Motor neuron (in vitro differentiated cells): Measurements from ENCODE around the gene CACNA2D1. TPM values are rescaled to one million over a fixed set of nuclear protein-coding genes. Genes with fewer than 3 reads are reported as not detected.
"Not testable (repeated sequence)": the region's sequence is repeated elsewhere in the genome, so short reads cannot be mapped to it uniquely, and the experiment has no call there.

Experiments
- ATAC-seq, 8 experiments: fragments of 200-7000 bp; cut with Tn5 transposase; replicated peaks in 6 of 8; 2 replicates each; pipeline ENCODE4 v1.8.0; 2021; ENCODE audit warnings: mild to moderate bottlenecking in 8 of 8, moderate library complexity in 8 of 8
- H3K27ac ChIP-seq, 2 donors: fragments of 250-450 bp; sonication (Bioruptor Pico); 2 replicates each; pipeline ENCODE4 v1.9.0; 2021; ENCODE audit warnings: antibody characterized with exemption in 2 of 2, mild to moderate bottlenecking in 2 of 2, moderate library complexity in 1 of 2
- H3K4me1 ChIP-seq, 2 donors: fragments of 250-450 bp; sonication (Bioruptor Pico); replicated peaks in 1 of 2; 2 replicates each; pipeline ENCODE4 v1.6.1; 2021; ENCODE audit warnings: antibody characterized with exemption in 2 of 2, mild to moderate bottlenecking in 2 of 2, moderate library complexity in 1 of 2
- H3K4me3 ChIP-seq, 5 donors: fragments of 250-450 bp; sonication (Bioruptor Pico); 2 replicates each; pipeline ENCODE4 v1.9.0; 2021; ENCODE audit warnings: antibody characterized with exemption in 5 of 5, mild to moderate bottlenecking in 5 of 5, moderate library complexity in 4 of 5
- WGBS, 10 experiments: fragments of 450-650 bp; shearing (Covaris generic); methylation state at CpG; one replicate each; pipeline ENCODE4 v1.0.0; 2022; 5-methylcytosine and 5-hydroxymethylcytosine counted together
- in situ Hi-C, 9 experiments: fragments of 400-800 bp; cut with MboI; loops; one replicate each; pipeline ENCODE4 v1.15.0; 2021; ENCODE audit warnings: low sequenced_read_pairs in 9 of 9, low pct_unique_long_range_greater_than_20kb in 2 of 9; ENCODE audit not compliant: unreplicated experiment in 9 of 9
- total RNA-seq, 8 experiments: library from RNA; unstranded; fragments of 300-600 nt; gene quantifications; 2 replicates each; pipeline versions ENCODE4 v1.2.3 to v1.2.4, GENCODE V29; 2022

Gene CACNA2D1
- total RNA-seq, 8 experiments from 2014 or later, result 9.7 to 72.9 (median 27.1) TPM

- H3K4me3 ChIP-seq, result no peak overlapping the region
- in situ Hi-C loops, result loop anchor here in 3 of 9 experiments (10.0 to 25.0 kb wide), 3 partner anchors 503 to 528 kb away; no protein-coding TSS in a partner anchor
- no peak overlapping the region for H3K27ac ChIP-seq
- WGBS, 10 experiments, result 56 to 100% (median 90%) methylated on average over 1 to 2 of the region's 2 CpGs
- no peaks in the 10 kb centered on the region for H3K4me1 ChIP-seq
- ATAC-seq, result no peak
These were observed 427.8 kb downstream of the CACNA2D1 start for GRCh38 chr7:82015751-82016150.

- not testable (repeated sequence) for H3K4me1 ChIP-seq, H3K4me3 ChIP-seq, ATAC-seq, H3K27ac ChIP-seq
- in situ Hi-C loops, result loop anchor here in 3 of 9 experiments (10.0 to 25.0 kb wide), 3 partner anchors 502 to 527 kb away; no protein-coding TSS in a partner anchor
- WGBS, 10 experiments, result 83 to 100% (median 95%) methylated on average over 1 to 9 of the region's 9 CpGs; no CpG with 5 or more reads in 3 of the 10 experiments
These were observed 429.0 kb downstream of the CACNA2D1 start for GRCh38 chr7:82014574-82014973.

- WGBS, 10 experiments, result 31 to 98% (median 85%) methylated on average over 3 to 4 of the region's 4 CpGs; no CpG with 5 or more reads in 1 of the 10 experiments
- Histone ChIP-seq H3K4me3 (no peak overlapping the region), H3K27ac (no peak overlapping the region), H3K4me1 (peaks cover 0 to 2% of the 10 kb centered on the region in 2 donors)
- in situ Hi-C loops, result loop anchor here in 3 of 9 experiments (10.0 to 25.0 kb wide), 3 partner anchors 500 to 525 kb away; no protein-coding TSS in a partner anchor
- ATAC-seq, result no peak
These were observed 431.1 kb downstream of the CACNA2D1 start for GRCh38 chr7:82012453-82012852.

- WGBS, 10 experiments, result 88 to 100% (median 100%) methylated on average over 1 of the region's 1 CpG; no CpG with 5 or more reads in 2 of the 10 experiments
- ATAC-seq, result no peak
- Histone ChIP-seq H3K27ac (no peak overlapping the region), H3K4me1 (peaks cover 0 to 5% of the 10 kb centered on the region in 2 donors), H3K4me3 (no peak overlapping the region)
- in situ Hi-C loops, result loop anchor here in 3 of 9 experiments (10.0 to 25.0 kb wide), 3 partner anchors 498 to 523 kb away; no protein-coding TSS in a partner anchor
These were observed 433.2 kb downstream of the CACNA2D1 start for GRCh38 chr7:82010416-82010815.

GRCh38 chr7:82007315-82007714 lies 436.3 kb downstream of the CACNA2D1 start:
- WGBS, 10 experiments, result 43 to 100% (median 62%) methylated on average over 2 to 3 of the region's 3 CpGs; no CpG with 5 or more reads in 1 of the 10 experiments
- Histone ChIP-seq H3K4me1 (peaks cover 0 to 5% of the 10 kb centered on the region in 2 donors), H3K4me3 (no peak overlapping the region), H3K27ac (no peak overlapping the region)
- in situ Hi-C loops, result loop anchor here in 2 of 9 experiments (25.0 kb wide), 2 partner anchors 495 to 520 kb away; no protein-coding TSS in a partner anchor
- ATAC-seq, result no peak

- in situ Hi-C loops, result loop anchor here in 2 of 9 experiments (25.0 kb wide), 2 partner anchors 493 to 518 kb away; no protein-coding TSS in a partner anchor
- Histone ChIP-seq H3K27ac (no peak overlapping the region), H3K4me1 (peaks cover 0 to 5% of the 10 kb centered on the region in 2 donors), H3K4me3 (no peak overlapping the region)
- ATAC-seq, result no peak
- WGBS, 10 experiments, result 83 to 100% (median 100%) methylated on average over 1 to 2 of the region's 2 CpGs; no CpG with 5 or more reads in 1 of the 10 experiments
These were observed 438.5 kb downstream of the CACNA2D1 start for GRCh38 chr7:82005056-82005455.

- in situ Hi-C loops, result no loop called here
- no peaks in the 10 kb centered on the region for H3K4me1 ChIP-seq
- no peak for ATAC-seq
- H3K4me3 ChIP-seq, result no peak overlapping the region
- no peak overlapping the region for H3K27ac ChIP-seq
These were observed 450.4 kb downstream of the CACNA2D1 start for GRCh38 chr7:81993186-81993585.

- 42 to 100% (median 81%) methylated on average over 1 to 2 of the region's 2 CpGs for WGBS, 10 experiments
- ATAC-seq, result no peak
- no peak overlapping the region for H3K27ac ChIP-seq
- in situ Hi-C loops, result no loop called here
- peaks cover 0 to 10% of the 10 kb centered on the region in 2 donors for H3K4me1 ChIP-seq
- no peak overlapping the region for H3K4me3 ChIP-seq
These were observed 453.2 kb downstream of the CACNA2D1 start for GRCh38 chr7:81990395-81990794.

GRCh38 chr7:81986723-81987470 lies 456.7 kb downstream of the CACNA2D1 start:
- Histone ChIP-seq H3K4me1 (peaks cover 0 to 21% of the 10 kb centered on the region in 2 donors), H3K27ac (no peak overlapping the region), H3K4me3 (no peak overlapping the region)
- in situ Hi-C loops, result no loop called here
- peak in 1 of 8 experiments; percentile 35 for ATAC-seq
- 65 to 100% (median 97%) methylated on average over 1 to 3 of the region's 3 CpGs; no CpG with 5 or more reads in 1 of the 10 experiments for WGBS, 10 experiments

GRCh38 chr7:81983406-81983805 lies 460.2 kb downstream of the CACNA2D1 start:
- peaks cover 0 to 21% of the 10 kb centered on the region in 2 donors for H3K4me1 ChIP-seq
- ATAC-seq, result peak in 5 of 8 experiments; percentile 69 to 98 (median 86)
- 64 to 100% (median 86%) methylated on average over 1 to 3 of the region's 3 CpGs; no CpG with 5 or more reads in 1 of the 10 experiments for WGBS, 10 experiments
- in situ Hi-C loops, result no loop called here
- no peak overlapping the region for H3K27ac ChIP-seq
- H3K4me3 ChIP-seq, result no peak overlapping the region

- peaks cover 0 to 4% of the 10 kb centered on the region in 2 donors for H3K4me1 ChIP-seq
- in situ Hi-C loops, result loop anchor here in 1 of 9 experiments (25.0 kb wide), 1 partner anchor 486 kb away; no protein-coding TSS in a partner anchor
- ATAC-seq, result peak in 4 of 8 experiments; percentile 36 to 52 (median 44)
- H3K27ac ChIP-seq, result no peak overlapping the region
- H3K4me3 ChIP-seq, result no peak overlapping the region
- WGBS, 10 experiments, result 33 to 96% (median 81%) methylated on average over 1 to 2 of the region's 2 CpGs; no CpG with 5 or more reads in 1 of the 10 experiments
These were observed 470.5 kb downstream of the CACNA2D1 start for GRCh38 chr7:81973117-81973516.

GRCh38 chr7:81960026-81960425 lies 483.6 kb downstream of the CACNA2D1 start:
- in situ Hi-C loops, result loop anchor here in 1 of 9 experiments (25.0 kb wide), 1 partner anchor 473 kb away; no protein-coding TSS in a partner anchor
- Histone ChIP-seq H3K27ac (no peak overlapping the region), H3K4me3 (no peak overlapping the region), H3K4me1 (no peaks in the 10 kb centered on the region)
- no peak for ATAC-seq
- WGBS, 10 experiments, result 40 to 100% (median 79%) methylated on average over 1 to 2 of the region's 2 CpGs; no CpG with 5 or more reads in 3 of the 10 experiments

GRCh38 chr7:81957517-81957916 lies 486.1 kb downstream of the CACNA2D1 start:
- in situ Hi-C loops, result loop anchor here in 1 of 9 experiments (25.0 kb wide), 1 partner anchor 470 kb away; no protein-coding TSS in a partner anchor
- 73 to 100% (median 93%) methylated on average over 1 to 4 of the region's 4 CpGs for WGBS, 10 experiments

More at GRCh38 chr7:81957517-81957916, 486.1 kb downstream of the CACNA2D1 start:
- no peak for ATAC-seq
- Histone ChIP-seq H3K4me1 (no peaks in the 10 kb centered on the region), H3K4me3 (no peak overlapping the region), H3K27ac (no peak overlapping the region)
